HCT116 (cell line): ENCODE data around the gene SLC35F1. TPM values are rescaled to one million over a fixed set of nuclear protein-coding genes. Genes with fewer than 3 reads are reported as not detected.

Source experiments
- ATAC-seq: fragments of 200-7000 bp; cut with Tn5 transposase; 2 replicates; pipeline ENCODE4 v1.9.1; 2020; ENCODE audit warnings: mild to moderate bottlenecking, moderate library complexity
- BruUV-seq: library from RNA; stranded (reverse); fragments of 400-500 nt; replicated peaks from 2 replicates; lab custom pipeline; 2021; lab: Mats Ljungman, UMichigan
- CTCF ChIA-PET: fragments of 300-600 bp; sonication (Branson Sonifier 250); formaldehyde crosslinking; loops from one replicate; lab custom pipeline; 2021; ENCODE audit warnings: antibody characterized with exemption; lab: Charles Lee
- POLR2A ChIA-PET: fragments of 300-600, 350-600 bp; sonication (Branson Sonifier 250); formaldehyde crosslinking; loops from one replicate; lab custom pipeline; 2021; ENCODE audit warnings: antibody characterized with exemption; lab: Charles Lee
- RAD21 ChIA-PET, 2 experiments: fragments of 300-600 bp; sonication (Branson Sonifier 250); formaldehyde crosslinking; loops; one replicate each; lab custom pipeline; 2023; ENCODE audit warnings: low total read pairs in 2 of 2; ENCODE audit not compliant: uncharacterized antibody in 2 of 2, unreplicated experiment in 2 of 2, low non-redundant PET in 1 of 2; lab: Charles Lee
- DNase-seq: peaks from one replicate; pipeline ENCODE4 v3.0.0-alpha.2; 2010; ENCODE audit warnings: low read depth, low spot score
- H2AFZ ChIP-seq: fragments of 200-600 bp; shearing (Covaris generic), sonication (generic); 2 replicates; pipeline ENCODE4 v1.6.1; 2017; ENCODE audit warnings: low read depth, mixed run types, mixed read lengths, antibody characterized with exemption, low read length; ENCODE audit not compliant: poor library complexity, severe bottlenecking
- H3K27ac ChIP-seq: 2 replicates; pipeline ENCODE4 v1.5.1; 2012; ENCODE audit warnings: low read depth, low read length
- H3K27me3 ChIP-seq: fragments of 200-600 bp; sonication (generic); 2 replicates; pipeline ENCODE4 v1.6.1; 2016; ENCODE audit warnings: mixed run types, low read length, mixed read lengths; ENCODE audit not compliant: insufficient read depth
- H3K36me3 ChIP-seq, 2 experiments: fragments of 200-500 bp in 1 of 2; fragments of 200-600 bp in 1 of 2; sonication (Bioruptor generic) in 1 of 2; sonication (generic) in 1 of 2; 2 replicates each; pipeline versions ENCODE4 v1.5.1 to v1.6.1; 2014 to 2016; ENCODE audit warnings: low read length in 2 of 2, inconsistent platforms in 1 of 2, mixed read lengths in 1 of 2, mixed run types in 1 of 2; ENCODE audit not compliant: insufficient read depth in 2 of 2, control insufficient read depth in 1 of 2
- H3K4me1 ChIP-seq, 2 experiments: fragments of 200-600 bp in 1 of 2; sonication (generic) in 1 of 2; 2 replicates each; pipeline versions ENCODE4 v1.5.1 to v1.6.1; 2012 to 2017; ENCODE audit warnings: low read length in 2 of 2, inconsistent platforms in 1 of 2, mild to moderate bottlenecking in 1 of 2, mixed read lengths in 1 of 2, mixed run types in 1 of 2, moderate library complexity in 1 of 2; ENCODE audit not compliant: insufficient read depth in 2 of 2, control insufficient read depth in 1 of 2
- H3K4me2 ChIP-seq: fragments of 200-600 bp; sonication (generic); 2 replicates; pipeline ENCODE4 v1.6.1; 2017; ENCODE audit warnings: mixed run types, low read length, mixed read lengths
- H3K4me3 ChIP-seq, 2 experiments: fragments of 200-600 bp in 1 of 2; sonication (generic) in 1 of 2; replicated peaks in 1 of 2; 2 replicates each; pipeline ENCODE4 v1.5.1; 2011 to 2016; ENCODE audit warnings: low read length in 2 of 2, control low read depth in 1 of 2, low read depth in 1 of 2, mild to moderate bottlenecking in 1 of 2, mixed read lengths in 1 of 2, mixed run types in 1 of 2
- H3K79me2 ChIP-seq: fragments of 200-600 bp; sonication (generic); 2 replicates; pipeline ENCODE4 v1.6.1; 2017; ENCODE audit warnings: mild to moderate bottlenecking, mixed run types, low read length, moderate library complexity, mixed read lengths; ENCODE audit not compliant: insufficient read depth
- H3K9ac ChIP-seq: fragments of 200-600 bp; sonication (generic); 2 replicates; pipeline ENCODE4 v1.6.1; 2016; ENCODE audit warnings: low read length, mixed read lengths
- H3K9me2 ChIP-seq: fragments of 200-600 bp; sonication (generic), shearing (Covaris generic); 2 replicates; pipeline ENCODE4 v1.6.1; 2017; ENCODE audit warnings: mixed run types, mild to moderate bottlenecking, moderate library complexity; ENCODE audit not compliant: insufficient read depth
- H3K9me3 ChIP-seq, 2 experiments: fragments of 200-500 bp in 1 of 2; fragments of 200-600 bp in 1 of 2; sonication (Bioruptor generic) in 1 of 2; sonication (generic) in 1 of 2; 2 replicates each; pipeline ENCODE4 v1.6.1; 2014 to 2017; ENCODE audit warnings: low read length in 2 of 2, mixed read lengths in 2 of 2, inconsistent platforms in 1 of 2, low read depth in 1 of 2, mild to moderate bottlenecking in 1 of 2, mixed run types in 1 of 2, moderate library complexity in 1 of 2; ENCODE audit not compliant: control insufficient read depth in 1 of 2, insufficient read depth in 1 of 2
- H4K20me1 ChIP-seq: fragments of 200-600 bp; sonication (generic), shearing (Covaris generic); 2 replicates; pipeline ENCODE4 v1.6.1; 2017; ENCODE audit warnings: mixed run types, mild to moderate bottlenecking, moderate library complexity; ENCODE audit not compliant: insufficient read depth
- ATF3 ChIP-seq: IDR thresholded peaks from 2 replicates; pipeline ENCODE4 v1.6.1; 2012
- CBX3 ChIP-seq: IDR thresholded peaks from 2 replicates; pipeline ENCODE4 v1.6.1; 2012; ENCODE audit warnings: low read depth
- REST ChIP-seq: IDR thresholded peaks from 2 replicates; pipeline ENCODE4 v1.6.1; 2012; ENCODE audit warnings: low read depth
- SIN3A ChIP-seq: IDR thresholded peaks from 2 replicates; pipeline ENCODE4 v1.6.1; 2012; ENCODE audit warnings: low read depth
- SP1 ChIP-seq: IDR thresholded peaks from 2 replicates; pipeline ENCODE4 v1.6.1; 2012; ENCODE audit warnings: low read depth
- SRF ChIP-seq: IDR thresholded peaks from 2 replicates; pipeline ENCODE4 v1.6.1; 2012; ENCODE audit warnings: low read depth
- ZFX ChIP-seq: fragments of 450-650 bp; IDR thresholded peaks from 2 replicates; pipeline ENCODE4 v1.6.1; 2017
- intact Hi-C: fragments of 100-400 bp; cut with micrococcal nuclease; formaldehyde crosslinking; loops from 2 replicates; pipeline ENCODE4 v1.10.0; 2022
- total RNA-seq: library from RNA; stranded (reverse); gene quantifications from one replicate; pipeline ENCODE4 v1.2.1, GENCODE V29; 2021; ENCODE audit not compliant: unreplicated experiment

SLC35F1 gene
- total RNA-seq, 1 experiment from 2014 or later = 0.07 TPM

DNA sequence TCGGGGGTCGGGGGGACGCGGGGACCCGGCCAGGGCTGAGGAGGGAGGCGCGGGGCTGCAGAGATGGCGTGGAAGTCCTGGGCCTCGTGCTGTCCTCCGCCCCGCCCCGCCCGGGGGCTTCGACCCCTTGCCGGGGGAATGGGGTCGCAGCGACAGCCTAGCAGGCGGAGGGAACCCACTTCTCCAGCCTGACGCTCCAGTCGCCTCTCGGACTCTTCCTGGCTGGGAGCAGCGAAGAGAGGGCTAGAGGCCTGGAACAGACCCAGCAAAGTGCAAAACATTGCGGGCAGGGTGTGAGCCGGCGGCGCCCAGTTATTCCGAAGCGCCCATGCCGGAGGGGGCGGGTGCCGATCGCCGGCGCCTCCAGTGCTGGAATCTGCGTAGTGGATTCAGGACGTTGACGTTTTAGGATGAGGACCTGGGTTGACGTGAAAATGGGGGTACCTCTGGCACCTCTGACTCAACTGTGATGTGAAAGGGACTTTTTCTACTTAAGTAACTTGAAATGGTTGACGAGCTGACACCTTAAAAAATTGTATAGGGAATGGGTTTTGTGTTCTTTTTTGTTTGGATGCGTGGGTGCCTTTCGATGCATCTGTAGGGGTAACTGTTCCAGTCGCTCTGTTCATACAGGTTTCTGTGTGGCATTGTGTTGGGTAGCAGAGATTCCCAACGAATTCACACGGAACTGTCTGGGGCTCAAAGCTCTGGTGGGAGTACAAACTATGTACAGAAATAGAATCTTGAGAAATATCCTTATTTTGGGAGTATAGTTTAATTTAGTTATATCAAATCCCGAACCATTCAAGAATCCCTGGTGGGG is 1.4 kb downstream of the SLC35F1 start:
- H3K9ac ChIP-seq = no peak overlapping the region
- DNase-seq (no peak), ATAC-seq (no peak)
- H3K79me2 ChIP-seq = no peaks in the 10 kb centered on the region
- no peaks in the 10 kb centered on the region for H3K36me3 ChIP-seq
- intact Hi-C loops = no loop called here
- H2AFZ ChIP-seq = no peak overlapping the region
- H3K9me3 ChIP-seq = no peaks in the 10 kb centered on the region
- H3K4me3 ChIP-seq = no peak overlapping the region
- H3K9me2 ChIP-seq = no peaks in the 10 kb centered on the region
- TF ChIP-seq SIN3A (no peak), REST (no peak), ATF3 (no peak), SRF (no peak), SP1 (no peak), CBX3 (no peak), ZFX (no peak)
- CTCF ChIA-PET = no interaction called here
- RAD21 ChIA-PET = no interaction called here
- H3K27me3 ChIP-seq = 0 out of 2 replicates have a peak, but pooled peaks cover 5% of the 10 kb centered on the region
- H3K4me2 ChIP-seq = no peak overlapping the region
- no peaks in the 10 kb centered on the region for H4K20me1 ChIP-seq
- no peak overlapping the region for H3K27ac ChIP-seq
- no TSS peak for BruUV-seq
- POLR2A ChIA-PET = no interaction called here
- no peaks in the 10 kb centered on the region for H3K4me1 ChIP-seq
